ENCODE results near the gene NPTX2. TPM values are rescaled to one million over a fixed set of nuclear protein-coding genes. Genes with fewer than 3 reads are reported as not detected.

Gene NPTX2
- total RNA-seq, 1 experiment from 2014 or later: 10.9 TPM

GRCh38 chr7:98617051-98617959 is at the start of gene NPTX2 (continued):
- TF ChIP-seq STAT6 (CRISPR knock-in tag; conservative IDR thresholded peaks at IDR 0.05; ENCODE audit: low read depth): no peak
- peak; percentile 69; the same call in 1 of the 2 replicates for TF ChIP-seq ESRRA (CRISPR knock-in tag; IDR thresholded peaks at IDR 0.05; ENCODE audit: borderline replicate concordance)
- TF ChIP-seq SMAD3 (CRISPR knock-in tag; IDR thresholded peaks at IDR 0.05; ENCODE audit: borderline replicate concordance): no peak
- TF ChIP-seq ZNF416 (CRISPR knock-in tag; IDR thresholded peaks at IDR 0.05): no peak
- no peak for TF ChIP-seq ZBTB43 (CRISPR knock-in tag; IDR thresholded peaks at IDR 0.05)
- no peak for TF ChIP-seq ZNF512 (CRISPR knock-in tag; IDR thresholded peaks at IDR 0.05; ENCODE audit: borderline replicate concordance)
- TF ChIP-seq MXD4 (CRISPR knock-in tag; IDR thresholded peaks at IDR 0.05; ENCODE audit: borderline replicate concordance): no peak
- no peak; the same call in none of the 2 replicates for TF ChIP-seq ZNF232 (CRISPR knock-in tag; IDR thresholded peaks at IDR 0.05)
- TF ChIP-seq NFE2L1 (CRISPR knock-in tag; IDR thresholded peaks at IDR 0.05): peak; percentile 82; the same call in 1 of the 2 replicates
- TF ChIP-seq CREB1 (CRISPR knock-in tag; IDR thresholded peaks at IDR 0.05): 0 out of 2 replicates have a peak, but pooled peaks have one; percentile 65

GRCh38 chr7:98567991-98568390 is 49.1 kb upstream of the NPTX2 start:
- POLR2A ChIA-PET: no interaction called here
- peaks cover 30% of the 10 kb centered on the region for H3K9me3 Mint-ChIP-seq
- CTCF ChIA-PET: no interaction called here
- H3K4me1 Mint-ChIP-seq: peaks cover 5% of the 10 kb centered on the region; the same call in 1 of the 2 replicates
- DNase-seq (ENCODE audit: low spot score) (no peak), ATAC-seq (no peak)
- no peak overlapping the region for H3K4me3 Mint-ChIP-seq
- peaks cover 8% of the 10 kb centered on the region; the same call in 1 of the 2 replicates for H3K36me3 Mint-ChIP-seq
- peaks cover 10% of the 10 kb centered on the region; the same call in 1 of the 2 replicates for H3K27me3 Mint-ChIP-seq (ENCODE audit: low read depth)
- H3K27ac Mint-ChIP-seq: no peak overlapping the region
- TF ChIP-seq MYBL2 (CRISPR knock-in tag; IDR thresholded peaks at IDR 0.05): no peak
- TF ChIP-seq GABPB1 (CRISPR knock-in tag; IDR thresholded peaks at IDR 0.05): no peak
- TF ChIP-seq TP53 (CRISPR knock-in tag; IDR thresholded peaks at IDR 0.05): no peak
- no peak for TF ChIP-seq PREB (CRISPR knock-in tag; IDR thresholded peaks at IDR 0.05; ENCODE audit: borderline replicate concordance)
- no peak for TF ChIP-seq ZNF232 (CRISPR knock-in tag; IDR thresholded peaks at IDR 0.05)
- no peak for TF ChIP-seq USF2 (CRISPR knock-in tag; IDR thresholded peaks at IDR 0.05)
- no peak for TF ChIP-seq E2F5 (CRISPR knock-in tag; IDR thresholded peaks at IDR 0.05)
- no peak for TF ChIP-seq EMX1 (CRISPR knock-in tag; IDR thresholded peaks at IDR 0.05)
- TF ChIP-seq PRDM15 (CRISPR knock-in tag; IDR thresholded peaks at IDR 0.05): no peak
- no peak for TF ChIP-seq CTCF (IDR thresholded peaks at IDR 0.05)
- no peak for TF ChIP-seq NFATC4 (CRISPR knock-in tag; IDR thresholded peaks at IDR 0.05)
- no peak for TF ChIP-seq ZNF423 (CRISPR knock-in tag; IDR thresholded peaks at IDR 0.05)

Data from WTC11 (cell line).